IPS-18c (cell line): ENCODE data around the gene PHKB.

ENCODE experiments used
- H3K4me3 ChIP-seq: 2 replicates; pipeline ENCODE4 v1.7.0; 2013; ENCODE audit warnings: low read depth, mild to moderate bottlenecking, low read length, moderate library complexity; ENCODE audit not compliant: insufficient read depth
- H3K9me3 ChIP-seq: one replicate; pipeline ENCODE4 v1.6.1; 2013; ENCODE audit warnings: mild to moderate bottlenecking, low read length, moderate library complexity; ENCODE audit not compliant: control insufficient read depth, insufficient read depth

The PHKB gene

GRCh38 chr16:47492428-47493377 is 31.6 kb downstream of the PHKB start:
- Histone ChIP-seq H3K9me3 (no peaks in the 10 kb centered on the region), H3K4me3 (no peak overlapping the region)

GRCh38 chr16:47493381-47494337 is 32.5 kb downstream of the PHKB start:
- no peak overlapping the region for H3K4me3 ChIP-seq
- H3K9me3 ChIP-seq = no peaks in the 10 kb centered on the region

GRCh38 chr16:47499080-47499699 is 38.1 kb downstream of the PHKB start:
- no peaks in the 10 kb centered on the region for H3K9me3 ChIP-seq
- H3K4me3 ChIP-seq = no peak overlapping the region

GRCh38 chr16:47499700-47500264 is 38.7 kb downstream of the PHKB start:
- no peaks in the 10 kb centered on the region for H3K9me3 ChIP-seq
- H3K4me3 ChIP-seq = no peak overlapping the region

- Histone ChIP-seq H3K4me3 (no peak overlapping the region), H3K9me3 (no peaks in the 10 kb centered on the region)
Measured at GRCh38 chr16:47503936-47504335, 42.8 kb downstream of the PHKB start.

GRCh38 chr16:47504599-47504998 is 43.5 kb downstream of the PHKB start:
- Histone ChIP-seq H3K9me3 (no peaks in the 10 kb centered on the region), H3K4me3 (no peak overlapping the region)

- Histone ChIP-seq H3K9me3 (no peaks in the 10 kb centered on the region), H3K4me3 (no peak overlapping the region)
Measured at GRCh38 chr16:47506800-47507199, 45.7 kb downstream of the PHKB start.

GRCh38 chr16:47507701-47508100 is 46.6 kb downstream of the PHKB start:
- Histone ChIP-seq H3K4me3 (no peak overlapping the region), H3K9me3 (no peaks in the 10 kb centered on the region)

- H3K4me3 ChIP-seq = no peak overlapping the region
Measured at GRCh38 chr16:47511882-47512281, 50.8 kb downstream of the PHKB start.

GRCh38 chr16:47519037-47519436 is 57.9 kb downstream of the PHKB start:
- Histone ChIP-seq H3K4me3 (no peak overlapping the region), H3K9me3 (no peaks in the 10 kb centered on the region)

More at GRCh38 chr16:47511882-47512281, 50.8 kb downstream of the PHKB start:
- no peaks in the 10 kb centered on the region for H3K9me3 ChIP-seq

- no peak overlapping the region for H3K4me3 ChIP-seq
- no peaks in the 10 kb centered on the region for H3K9me3 ChIP-seq
Measured at GRCh38 chr16:47519546-47519945, 58.4 kb downstream of the PHKB start.

- no peak overlapping the region for H3K4me3 ChIP-seq
Measured at GRCh38 chr16:47519996-47520679, 59.0 kb downstream of the PHKB start.

GRCh38 chr16:47523342-47524006 is 62.3 kb downstream of the PHKB start:
- Histone ChIP-seq H3K4me3 (no peak overlapping the region), H3K9me3 (no peaks in the 10 kb centered on the region)

More at GRCh38 chr16:47519996-47520679, 59.0 kb downstream of the PHKB start:
- no peaks in the 10 kb centered on the region for H3K9me3 ChIP-seq

- no peak overlapping the region for H3K4me3 ChIP-seq
Measured at GRCh38 chr16:47524007-47524405, 62.9 kb downstream of the PHKB start.

GRCh38 chr16:47528431-47528830 is 67.3 kb downstream of the PHKB start:
- H3K9me3 ChIP-seq = no peaks in the 10 kb centered on the region
- no peak overlapping the region for H3K4me3 ChIP-seq

More at GRCh38 chr16:47524007-47524405, 62.9 kb downstream of the PHKB start:
- H3K9me3 ChIP-seq = no peaks in the 10 kb centered on the region

- H3K4me3 ChIP-seq = no peak overlapping the region
- H3K9me3 ChIP-seq = no peaks in the 10 kb centered on the region
Measured at GRCh38 chr16:47533744-47534292, 72.7 kb downstream of the PHKB start.
